Endodermal cell (in vitro differentiated cells): ENCODE results near the gene OMD. TPM values are rescaled to one million over a fixed set of nuclear protein-coding genes. Genes with fewer than 3 reads are reported as not detected.

ENCODE experiments used
- DNase-seq: peaks from one replicate; pipeline ENCODE4 v3.0.0-alpha.2; 2017
- H3K27ac ChIP-seq: 2 replicates; pipeline ENCODE4 v1.5.1; 2013; ENCODE audit warnings: mild to moderate bottlenecking, low read depth, low read length, moderate library complexity
- H3K27me3 ChIP-seq: 2 replicates; pipeline ENCODE4 v1.6.1; 2013; ENCODE audit warnings: mild to moderate bottlenecking, low read length, moderate library complexity; ENCODE audit not compliant: insufficient read depth, control insufficient read depth, poor library complexity, severe bottlenecking
- H3K36me3 ChIP-seq: 2 replicates; pipeline ENCODE4 v1.7.0; 2013; ENCODE audit warnings: mild to moderate bottlenecking, low read length, moderate library complexity; ENCODE audit not compliant: control insufficient read depth, insufficient read depth
- H3K4me1 ChIP-seq: one replicate; pipeline ENCODE4 v1.7.0; 2013; ENCODE audit warnings: low read length; ENCODE audit not compliant: control insufficient read depth, insufficient read depth
- H3K4me3 ChIP-seq: 2 replicates; pipeline ENCODE4 v1.5.1; 2013; ENCODE audit warnings: mild to moderate bottlenecking, low read length, moderate library complexity
- H3K9ac ChIP-seq: 2 replicates; pipeline ENCODE4 v1.6.1; 2013; ENCODE audit warnings: mild to moderate bottlenecking, low read length, moderate library complexity; ENCODE audit not compliant: poor library complexity, severe bottlenecking; ENCODE audit errors: extremely low read depth
- H3K9me3 ChIP-seq: 2 replicates; pipeline ENCODE4 v1.6.1; 2013; ENCODE audit warnings: mild to moderate bottlenecking, low read length, moderate library complexity; ENCODE audit not compliant: control insufficient read depth
- H3K27ac Mint-ChIP-seq: 2 replicates; pipeline ENCODE4 v1.8.0; 2020; ENCODE audit warnings: mixed read lengths
- H3K27me3 Mint-ChIP-seq: 2 replicates; pipeline ENCODE4 v1.8.0; 2021; ENCODE audit warnings: mild to moderate bottlenecking, mixed read lengths; ENCODE audit not compliant: insufficient read depth
- H3K36me3 Mint-ChIP-seq: 2 replicates; pipeline ENCODE4 v1.8.0; 2020; ENCODE audit warnings: low read depth, mixed read lengths
- H3K4me1 Mint-ChIP-seq: 2 replicates; pipeline ENCODE4 v1.8.0; 2020; ENCODE audit warnings: mixed read lengths
- H3K4me3 Mint-ChIP-seq: 2 replicates; pipeline ENCODE4 v1.8.0; 2020; ENCODE audit warnings: mild to moderate bottlenecking, moderate library complexity, mixed read lengths
- H3K9me3 Mint-ChIP-seq: 2 replicates; pipeline ENCODE4 v1.8.0; 2020; ENCODE audit warnings: mild to moderate bottlenecking, mixed read lengths
- CTCF ChIP-seq: fragments of 200-600 bp; sonication (generic); conservative IDR thresholded peaks from 2 replicates; pipeline ENCODE4 v1.5.0; 2021; ENCODE audit warnings: antibody characterized with exemption, mild to moderate bottlenecking
- WGBS, 2 experiments: methylation state at CpG; one replicate each; pipeline versions ENCODE4 v1.1.5 to v1.1.7; 2013; ENCODE audit warnings: missing lambda C conversion rate in 2 of 2, mixed read lengths in 1 of 2; ENCODE audit not compliant: insufficient coverage in 1 of 2, insufficient read length in 1 of 2; 5-methylcytosine and 5-hydroxymethylcytosine counted together
- total RNA-seq, 2 donors: library from RNA; stranded (reverse); fragmentation: NEBNext Ultra II Directional in 1 of 2; extraction: Animal tissue kit (Norgen Biotek cat#: 25700) in 1 of 2; gene quantifications; 2 replicates in 1 of 2; 3 replicates in 1 of 2; pipeline ENCODE4 v1.2.1, GENCODE V29; 2021

OMD gene
- total RNA-seq, 2 donors from 2014 or later = not detected

DNA sequence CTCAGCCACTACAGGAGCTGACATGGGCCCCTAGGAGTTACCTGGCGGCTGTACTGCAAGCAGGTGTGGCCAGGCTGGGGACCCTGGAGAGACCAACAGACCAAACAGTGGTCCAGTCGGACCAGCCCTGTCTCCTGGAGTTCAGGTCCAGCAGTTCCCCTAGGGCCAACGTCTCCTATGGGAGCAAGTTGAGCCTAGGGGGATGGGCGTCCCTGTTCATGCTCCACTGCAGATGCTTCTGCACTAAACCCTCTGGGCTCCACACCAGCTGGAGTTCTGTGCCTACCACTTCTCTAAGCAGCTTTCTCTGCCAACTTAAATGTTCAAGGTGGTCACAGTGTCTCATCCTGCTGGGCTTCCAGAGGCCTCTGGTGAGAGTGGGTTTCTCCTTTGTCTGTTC is 20.6 kb upstream of the OMD start:
- 70 to 88% methylated on average over 2 to 4 of the region's 4 CpGs for WGBS, 2 experiments
- TF ChIP-seq CTCF = no peak
- Histone ChIP-seq H3K27ac (no peak overlapping the region), H3K4me3 (no peak overlapping the region), H3K4me1 (no peaks in the 10 kb centered on the region), H3K9me3 (no peaks in the 10 kb centered on the region), H3K27me3 (no peaks in the 10 kb centered on the region), H3K36me3 (no peaks in the 10 kb centered on the region), H3K9ac (no peak overlapping the region)
- Mint-ChIP-seq H3K27me3 (no peaks in the 10 kb centered on the region), H3K4me1 (peaks cover 7% of the 10 kb centered on the region), H3K9me3 (no peaks in the 10 kb centered on the region), H3K4me3 (no peak overlapping the region), H3K27ac (no peak overlapping the region), H3K36me3 (no peaks in the 10 kb centered on the region)
- DNase-seq = no peak

DNA sequence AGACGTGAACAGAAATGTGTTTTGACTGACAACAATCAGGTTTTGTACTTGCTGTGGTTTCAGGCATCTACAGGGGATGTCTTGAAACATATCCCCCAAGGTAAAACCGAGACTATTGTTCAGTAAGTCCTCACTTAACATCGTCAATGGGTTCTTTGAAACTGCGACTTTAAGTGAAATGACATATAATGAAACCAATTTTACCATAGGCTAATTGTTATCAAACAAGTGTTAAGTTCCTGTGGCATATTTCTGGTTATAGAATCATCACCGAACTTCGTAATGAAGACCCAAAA is 16.4 kb upstream of the OMD start:
- no peaks in the 10 kb centered on the region for H3K36me3 ChIP-seq
- no peak for TF ChIP-seq CTCF
- H3K27me3 ChIP-seq = no peaks in the 10 kb centered on the region
- H3K9ac ChIP-seq = no peak overlapping the region
- 86 to 92% methylated on average over 2 to 6 of the region's 6 CpGs for WGBS, 2 experiments
- no peaks in the 10 kb centered on the region for H3K36me3 Mint-ChIP-seq
- DNase-seq = no peak
- H3K9me3 ChIP-seq = no peaks in the 10 kb centered on the region
- no peak overlapping the region for H3K4me3 ChIP-seq
- no peaks in the 10 kb centered on the region for H3K4me1 Mint-ChIP-seq
- H3K9me3 Mint-ChIP-seq = no peaks in the 10 kb centered on the region
- no peak overlapping the region for H3K27ac ChIP-seq
- no peak overlapping the region for H3K4me3 Mint-ChIP-seq
- no peaks in the 10 kb centered on the region for H3K4me1 ChIP-seq
- H3K27ac Mint-ChIP-seq = no peak overlapping the region
- no peaks in the 10 kb centered on the region for H3K27me3 Mint-ChIP-seq

GRCh38 chr9:92439921-92440750 is 15.9 kb upstream of the OMD start:
- TF ChIP-seq CTCF = no peak
- no peak overlapping the region for H3K9ac ChIP-seq
- no peaks in the 10 kb centered on the region for H3K4me1 Mint-ChIP-seq
- H3K36me3 ChIP-seq = no peaks in the 10 kb centered on the region
- 92 to 93% methylated on average over 2 to 5 of the region's 5 CpGs for WGBS, 2 experiments
- no peaks in the 10 kb centered on the region for H3K4me1 ChIP-seq
- H3K36me3 Mint-ChIP-seq = no peaks in the 10 kb centered on the region
- no peaks in the 10 kb centered on the region for H3K9me3 ChIP-seq
- H3K27me3 ChIP-seq = no peaks in the 10 kb centered on the region
- DNase-seq = no peak
- no peak overlapping the region for H3K4me3 Mint-ChIP-seq
- H3K27ac Mint-ChIP-seq = no peak overlapping the region
- H3K4me3 ChIP-seq = no peak overlapping the region
- H3K27ac ChIP-seq = no peak overlapping the region
- H3K9me3 Mint-ChIP-seq = no peaks in the 10 kb centered on the region
- H3K27me3 Mint-ChIP-seq = no peaks in the 10 kb centered on the region
